SK-N-SH (cell line): ENCODE data around the gene PARP12. TPM values are rescaled to one million over a fixed set of nuclear protein-coding genes. Genes with fewer than 3 reads are reported as not detected.

Experiments used
- CTCF ChIA-PET: fragments of 300-600, 350-600 bp; formaldehyde crosslinking; extraction: SDS; loops from one replicate; lab custom pipeline; 2021; lab: Yijun Ruan, JAX
- POLR2A ChIA-PET: fragments of 350-600 bp; sonication (Branson Sonifier 250); formaldehyde crosslinking; extraction: SDS; loops from one replicate; lab custom pipeline; 2020; ENCODE audit warnings: antibody characterized with exemption, inconsistent platforms; lab: Yijun Ruan, JAX
- DNase-seq: peaks from one replicate; pipeline ENCODE4 v3.0.0; 2012
- H2AFZ ChIP-seq: fragments of 200-600 bp; sonication (generic); 2 replicates; pipeline ENCODE4 v1.8.1; 2016; ENCODE audit warnings: antibody characterized with exemption, mild to moderate bottlenecking, low read depth
- H3F3A ChIP-seq: fragments of 200-600 bp; sonication (generic); replicated peaks from 2 replicates; pipeline ENCODE3; 2016; ENCODE audit warnings: antibody characterized with exemption, mild to moderate bottlenecking; ENCODE audit not compliant: insufficient read depth
- H3K27ac ChIP-seq, 2 experiments: fragments of 200-500 bp in 1 of 2; fragments of 200-600 bp in 1 of 2; sonication (Bioruptor generic) in 1 of 2; sonication (generic), shearing (Covaris generic) in 1 of 2; 2 replicates each; pipeline versions ENCODE4 v1.5.1 to v1.6.1; 2014 to 2016; ENCODE audit warnings: low read depth in 2 of 2, inconsistent platforms in 1 of 2, low read length in 1 of 2, mild to moderate bottlenecking in 1 of 2, mixed read lengths in 1 of 2
- H3K27me3 ChIP-seq: fragments of 200-600 bp; sonication (generic), shearing (Covaris generic); 2 replicates; pipeline ENCODE4 v1.6.1; 2016; ENCODE audit warnings: mixed run types; ENCODE audit not compliant: insufficient read depth
- H3K36me3 ChIP-seq, 2 experiments: fragments of 200-500 bp in 1 of 2; fragments of 200-600 bp in 1 of 2; sonication (Bioruptor generic) in 1 of 2; sonication (generic) in 1 of 2; replicated peaks in 1 of 2; 2 replicates each; pipeline versions ENCODE3 to v1.5.1; 2014 to 2016; ENCODE audit warnings: low read length in 1 of 2, mild to moderate bottlenecking in 1 of 2; ENCODE audit not compliant: insufficient read depth in 2 of 2, control insufficient read depth in 1 of 2
- H3K4me1 ChIP-seq, 2 experiments: fragments of 200-500 bp in 1 of 2; fragments of 200-600 bp in 1 of 2; sonication (Bioruptor generic) in 1 of 2; sonication (generic), shearing (Covaris generic) in 1 of 2; 2 replicates each; pipeline versions ENCODE4 v1.5.1 to v1.6.1; 2014 to 2016; ENCODE audit warnings: low read depth in 1 of 2, low read length in 1 of 2, mixed run types in 1 of 2; ENCODE audit not compliant: insufficient read depth in 2 of 2, control insufficient read depth in 1 of 2
- H3K4me2 ChIP-seq: fragments of 200-600 bp; sonication (generic), shearing (Covaris generic); 2 replicates; pipeline ENCODE4 v1.6.1; 2017; ENCODE audit warnings: mixed run types
- H3K4me3 ChIP-seq, 2 experiments: fragments of 200-500 bp in 1 of 2; fragments of 200-600 bp in 1 of 2; sonication (Bioruptor generic) in 1 of 2; sonication (generic), shearing (Covaris generic) in 1 of 2; 2 replicates each; pipeline versions ENCODE4 v1.5.1 to v1.8.1; 2014 to 2016; ENCODE audit warnings: low read depth in 2 of 2, inconsistent platforms in 1 of 2, low read length in 1 of 2, mild to moderate bottlenecking in 1 of 2, mixed read lengths in 1 of 2, moderate library complexity in 1 of 2
- H3K79me2 ChIP-seq: fragments of 200-600 bp; sonication (generic); 2 replicates; pipeline ENCODE4 v1.8.1; 2017; ENCODE audit warnings: mild to moderate bottlenecking; ENCODE audit not compliant: insufficient read depth
- H3K9ac ChIP-seq: fragments of 200-600 bp; sonication (generic); 2 replicates; pipeline ENCODE4 v1.6.1; 2017; ENCODE audit warnings: mixed run types
- H3K9me2 ChIP-seq: fragments of 200-600 bp; sonication (generic); 2 replicates; pipeline ENCODE4 v1.6.1; 2017; ENCODE audit warnings: mixed run types
- H3K9me3 ChIP-seq: fragments of 200-600 bp; sonication (generic); 2 replicates; pipeline ENCODE4 v1.6.1; 2017; ENCODE audit warnings: mixed run types, mild to moderate bottlenecking, moderate library complexity
- H4K20me1 ChIP-seq: fragments of 200-600 bp; sonication (generic); 2 replicates; pipeline ENCODE4 v1.6.1; 2017; ENCODE audit warnings: mild to moderate bottlenecking, mixed run types; ENCODE audit not compliant: insufficient read depth
- CHD2 ChIP-seq: fragments of 150-350 bp; IDR thresholded peaks from 2 replicates; pipeline ENCODE4 v1.6.1; 2018; ENCODE audit warnings: low read length; ENCODE audit not compliant: partially characterized antibody
- CTCF ChIP-seq: fragments of 200-600 bp; sonication (generic); IDR thresholded peaks from 2 replicates; pipeline ENCODE4 v1.6.1; 2017; ENCODE audit warnings: antibody characterized with exemption, mild to moderate bottlenecking, moderate library complexity
- ELF1 ChIP-seq: IDR thresholded peaks from 2 replicates; pipeline ENCODE4 v1.4.0; 2012
- EP300 ChIP-seq, 2 experiments: IDR thresholded peaks; 2 replicates each; pipeline versions ENCODE4 v1.4.0 to v1.6.1; 2012; ENCODE audit warnings: borderline replicate concordance in 1 of 2, low read depth in 1 of 2, low read length in 1 of 2
- EZH2phosphoT487 ChIP-seq: fragments of 200-600 bp; sonication (generic); IDR thresholded peaks from 2 replicates; pipeline ENCODE4 v1.6.1; 2017; ENCODE audit warnings: low read depth, mixed run types, mild to moderate bottlenecking, antibody characterized with exemption, moderate library complexity, borderline replicate concordance
- FOSL2 ChIP-seq: IDR thresholded peaks from 2 replicates; pipeline ENCODE4 v1.4.0; 2012; ENCODE audit warnings: low read depth, mild to moderate bottlenecking, moderate library complexity, borderline replicate concordance
- FOXM1 ChIP-seq: IDR thresholded peaks from 2 replicates; pipeline ENCODE4 v1.4.0; 2012; ENCODE audit warnings: low read depth, mild to moderate bottlenecking
- GABPA ChIP-seq: IDR thresholded peaks from 2 replicates; pipeline ENCODE4 v1.4.0; 2012; ENCODE audit warnings: low read depth, mild to moderate bottlenecking
- IRF3 ChIP-seq: fragments of 150-350 bp; IDR thresholded peaks from 2 replicates; pipeline ENCODE4 v1.6.1; 2016; ENCODE audit warnings: mild to moderate bottlenecking, low read depth, low read length
- JUND ChIP-seq: IDR thresholded peaks from 2 replicates; pipeline ENCODE4 v1.4.0; 2012
- MEF2A ChIP-seq: IDR thresholded peaks from 2 replicates; pipeline ENCODE4 v1.4.0; 2012; ENCODE audit warnings: low read depth, borderline replicate concordance
- NFIC ChIP-seq: IDR thresholded peaks from 2 replicates; pipeline ENCODE4 v1.4.0; 2012; ENCODE audit warnings: borderline replicate concordance
- NRF1 ChIP-seq: IDR thresholded peaks from 2 replicates; pipeline ENCODE4 v1.6.1; 2012; ENCODE audit warnings: low read depth, mild to moderate bottlenecking, low read length
- PBX3 ChIP-seq: IDR thresholded peaks from 2 replicates; pipeline ENCODE4; 2012
- POLR2AphosphoS5 ChIP-seq: IDR thresholded peaks from 2 replicates; pipeline ENCODE4 v1.6.1; 2012; ENCODE audit warnings: low read depth, low read length
- RCOR1 ChIP-seq: fragments of 150-350 bp; IDR thresholded peaks from 2 replicates; pipeline ENCODE4 v1.6.1; 2017; ENCODE audit warnings: antibody characterized with exemption, low read length
- RFX5 ChIP-seq: IDR thresholded peaks from 2 replicates; pipeline ENCODE4 v1.6.1; 2012; ENCODE audit warnings: mild to moderate bottlenecking, improper control_type of control experiment, low read length
- RXRA ChIP-seq: IDR thresholded peaks from 2 replicates; pipeline ENCODE4 v1.4.0; 2012; ENCODE audit warnings: low read depth, mild to moderate bottlenecking, borderline replicate concordance
- SIN3A ChIP-seq: IDR thresholded peaks from 2 replicates; pipeline ENCODE4 v1.6.1; 2012; ENCODE audit warnings: low read depth, mild to moderate bottlenecking, low read length, moderate library complexity, borderline replicate concordance
- TAF1 ChIP-seq: IDR thresholded peaks from 2 replicates; pipeline ENCODE4 v1.6.1; 2012; ENCODE audit warnings: low read depth, mild to moderate bottlenecking, low read length, moderate library complexity, borderline replicate concordance
- TCF12 ChIP-seq: IDR thresholded peaks from 2 replicates; pipeline ENCODE4 v1.4.0; 2012
- TEAD4 ChIP-seq: IDR thresholded peaks from 2 replicates; pipeline ENCODE4 v1.4.0; 2012; ENCODE audit warnings: mild to moderate bottlenecking, borderline replicate concordance; ENCODE audit not compliant: insufficient read depth
- USF1 ChIP-seq: IDR thresholded peaks from 2 replicates; pipeline ENCODE4 v1.4.0; 2012; ENCODE audit warnings: low read depth, borderline replicate concordance
- YY1 ChIP-seq: IDR thresholded peaks from 2 replicates; pipeline ENCODE4 v1.4.0; 2012; ENCODE audit warnings: low read depth, mild to moderate bottlenecking
- ZBTB33 ChIP-seq: IDR thresholded peaks from 2 replicates; pipeline ENCODE4 v1.4.0; 2012; ENCODE audit warnings: low read depth, borderline replicate concordance
- WGBS: methylation state at CpG from one replicate; pipeline ENCODE4 v1.1.6; 2017; ENCODE audit warnings: low lambda C conversion rate; 5-methylcytosine and 5-hydroxymethylcytosine counted together
- polyA plus RNA-seq, 3 experiments: library from polyadenylated mRNA; depleted of rRNA; stranded (reverse); fragments of >200 nt; gene quantifications; 2 replicates each; pipeline ENCODE4 v1.2.3, GENCODE V29; 2012

PARP12 gene
- polyA plus RNA-seq, 1 of the 3 experiments (the other 2 are of a cell fraction) = 17.7 TPM

GRCh38 chr7:140036224-140036962, 26.4 kb downstream of the PARP12 start:
- POLR2A ChIA-PET = no interaction called here
- Histone ChIP-seq H3K79me2 (no peaks in the 10 kb centered on the region), H3K4me3 (0 out of 4 replicates have a peak overlapping the region, but pooled peaks of 1 of the 2 experiments have one; percentile 15), H3K27ac (peak overlapping the region in 1 of 2 experiments; percentile 80; a peak in 2 of 4 replicates), H3K27me3 (no peaks in the 10 kb centered on the region), H3K4me2 (0 out of 2 replicates have a peak overlapping the region, but pooled peaks have one; percentile 26), H2AFZ (no peak overlapping the region), H3K36me3 (no peaks in the 10 kb centered on the region), H3K9me2 (no peaks in the 10 kb centered on the region), H4K20me1 (no peaks in the 10 kb centered on the region), H3K9ac (no peak overlapping the region), H3F3A (peaks cover 29% of the 10 kb centered on the region), H3K4me1 (peaks cover 32 to 33% of the 10 kb centered on the region in 2 experiments), H3K9me3 (no peaks in the 10 kb centered on the region)
- DNase-seq = peak; percentile 88
- CTCF ChIA-PET = interaction anchor here (1.3 kb wide), 1 partner anchor 9 kb away, joined by 5 read pairs; no protein-coding TSS in a partner anchor
- 56% methylated on average over 11 of the region's 11 CpGs for whole genome bisulfite sequencing
- TF ChIP-seq TEAD4 = peak; percentile 69
- TF ChIP-seq RCOR1 = peak; percentile 100
- no peak for TF ChIP-seq ZBTB33
- no peak for TF ChIP-seq TAF1
- TF ChIP-seq CTCF = 0 out of 2 replicates have a peak, but pooled peaks have one; percentile 7
- peak; percentile 53 to 100; a peak in 3 of 4 replicates for TF ChIP-seq EP300 (IDR thresholded peaks at IDR 0.05; ENCODE audit: borderline replicate concordance in 1 of 2, low read depth in 1 of 2, low read length in 1 of 2)
- no peak for TF ChIP-seq EZH2phosphoT487
- TF ChIP-seq MEF2A = no peak
- peak; percentile 92 for TF ChIP-seq PBX3
- peak; percentile 6; the same call in 1 of the 2 replicates for TF ChIP-seq RFX5
- TF ChIP-seq NFIC = peak; percentile 44; the same call in 1 of the 2 replicates
- peak; percentile 44; the same call in 1 of the 2 replicates for TF ChIP-seq RXRA
- peak; percentile 71 for TF ChIP-seq POLR2AphosphoS5
- 0 out of 2 replicates have a peak, but pooled peaks have one; percentile 10 for TF ChIP-seq FOXM1
- peak; percentile 96 for TF ChIP-seq CHD2
- TF ChIP-seq JUND = peak; percentile 72
- TF ChIP-seq IRF3 = 0 out of 2 replicates have a peak, but pooled peaks have one; percentile 23
- TF ChIP-seq ELF1 = no peak
- no peak for TF ChIP-seq NRF1
- peak; percentile 98 for TF ChIP-seq TCF12
- no peak for TF ChIP-seq FOSL2
- peak; percentile 85; the same call in 1 of the 2 replicates for TF ChIP-seq SIN3A
- no peak for TF ChIP-seq YY1
- no peak for TF ChIP-seq GABPA
- TF ChIP-seq USF1 = peak; percentile 16; the same call in 1 of the 2 replicates
